GM18873 (cell line): ENCODE results near the gene WDR11.
"Not testable (repeated sequence)": the region's sequence is repeated elsewhere in the genome, so short reads cannot be mapped to it uniquely, and the experiment has no call there.

ENCODE experiments used
- ATAC-seq: cut with Tn5 transposase; IDR thresholded peaks from one replicate; pipeline ENCODE4 v1.9.1; 2021; ENCODE audit warnings: mild to moderate bottlenecking, moderate library complexity, moderate number of reproducible peaks; ENCODE audit not compliant: unreplicated experiment, low FRiP score

The WDR11 gene

GRCh38 chr10:120854388-120854787 lies 3.2 kb downstream of the WDR11 start:
- no peak for ATAC-seq

- ATAC-seq, result no peak
Observed at GRCh38 chr10:120861178-120861855, 10.2 kb downstream of the WDR11 start.

- no peak for ATAC-seq
Observed at GRCh38 chr10:120873741-120874140, 22.6 kb downstream of the WDR11 start.

- no peak for ATAC-seq
Observed at GRCh38 chr10:120883071-120883470, 31.9 kb downstream of the WDR11 start.

- ATAC-seq, result no peak
Observed at GRCh38 chr10:120887482-120887881, 36.3 kb downstream of the WDR11 start.

- ATAC-seq, result no peak
Observed at GRCh38 chr10:120891365-120891764, 40.2 kb downstream of the WDR11 start.

GRCh38 chr10:120894556-120894955 lies 43.4 kb downstream of the WDR11 start:
- no peak for ATAC-seq

- ATAC-seq, result no peak
Observed at GRCh38 chr10:120897343-120897742, 46.2 kb downstream of the WDR11 start.

- no peak for ATAC-seq
Observed at GRCh38 chr10:120905268-120905667, 54.1 kb downstream of the WDR11 start.

- ATAC-seq, result no peak
Observed at GRCh38 chr10:120917521-120918250, 66.5 kb downstream of the WDR11 start.

GRCh38 chr10:120923886-120924285 lies 72.7 kb downstream of the WDR11 start:
- not testable (repeated sequence) for ATAC-seq

- no peak for ATAC-seq
Observed at GRCh38 chr10:120926611-120927010, 75.4 kb downstream of the WDR11 start.

GRCh38 chr10:120927352-120927751 lies 76.2 kb downstream of the WDR11 start:
- ATAC-seq, result no peak

- ATAC-seq, result no peak
Observed at GRCh38 chr10:120929166-120929565, 78.0 kb downstream of the WDR11 start.

GRCh38 chr10:120931423-120931822 lies 80.3 kb downstream of the WDR11 start:
- no peak for ATAC-seq

GRCh38 chr10:120931999-120932398 lies 80.8 kb downstream of the WDR11 start:
- ATAC-seq, result no peak

- no peak for ATAC-seq
Observed at GRCh38 chr10:120938822-120939221, 87.7 kb downstream of the WDR11 start.

- no peak for ATAC-seq
Observed at GRCh38 chr10:120940299-120940900, 89.2 kb downstream of the WDR11 start.

- no peak for ATAC-seq
Observed at GRCh38 chr10:120941501-120941900, 90.3 kb downstream of the WDR11 start.

GRCh38 chr10:120942806-120943413 lies 91.7 kb downstream of the WDR11 start:
- no peak for ATAC-seq

- ATAC-seq, result no peak
Observed at GRCh38 chr10:120943542-120943941, 92.4 kb downstream of the WDR11 start.
